GM21360 (cell line): Measurements from ENCODE around the gene TUFM.
A peak's percentile ranks its signal among the peaks of the same experiment; 100 is the strongest.
"Not testable (repeated sequence)": the region's sequence is repeated elsewhere in the genome, so short reads cannot be mapped to it uniquely, and the experiment has no call there.

ENCODE experiments used
- ATAC-seq: cut with Tn5 transposase; IDR thresholded peaks from one replicate; pipeline ENCODE4 v1.9.1; 2021; ENCODE audit warnings: mild to moderate bottlenecking, moderate library complexity; ENCODE audit not compliant: unreplicated experiment

Gene TUFM

GRCh38 chr16:28875134-28876018, 29.2 kb upstream of the TUFM start:
- ATAC-seq, result no peak

- no peak for ATAC-seq
Measured at GRCh38 chr16:28874406-28874805, 28.3 kb upstream of the TUFM start.

GRCh38 chr16:28873543-28874201, 27.5 kb upstream of the TUFM start:
- ATAC-seq, result no peak

GRCh38 chr16:28872952-28873351, 26.8 kb upstream of the TUFM start:
- ATAC-seq, result no peak

- no peak for ATAC-seq
Measured at GRCh38 chr16:28869201-28869600, 23.1 kb upstream of the TUFM start.

- not testable (repeated sequence) for ATAC-seq
Measured at GRCh38 chr16:28867646-28868045, 21.5 kb upstream of the TUFM start.

- no peak for ATAC-seq
Measured at GRCh38 chr16:28867241-28867640, 21.1 kb upstream of the TUFM start.

- ATAC-seq, result no peak
Measured at GRCh38 chr16:28866454-28866804, 20.3 kb upstream of the TUFM start.

- ATAC-seq, result no peak
Measured at GRCh38 chr16:28865722-28866453, 19.7 kb upstream of the TUFM start.

- no peak for ATAC-seq
Measured at GRCh38 chr16:28865001-28865688, 19.0 kb upstream of the TUFM start.

- ATAC-seq, result no peak
Measured at GRCh38 chr16:28863929-28864793, 18.0 kb upstream of the TUFM start.

- no peak for ATAC-seq
Measured at GRCh38 chr16:28859326-28859725, 13.2 kb upstream of the TUFM start.

GRCh38 chr16:28858421-28858820, 12.3 kb upstream of the TUFM start:
- ATAC-seq, result no peak

- peak; percentile 3 for ATAC-seq
Measured at GRCh38 chr16:28846933-28847273, 755 bp upstream of the TUFM start.

GRCh38 chr16:28845761-28846079, 428 bp downstream of the TUFM start:
- ATAC-seq, result no peak

- no peak for ATAC-seq
Measured at GRCh38 chr16:28845293-28845692, 855 bp downstream of the TUFM start.

- ATAC-seq, result no peak
Measured at GRCh38 chr16:28844226-28844885, 1.8 kb downstream of the TUFM start.

- ATAC-seq, result no peak
Measured at GRCh38 chr16:28843766-28844165, 2.4 kb downstream of the TUFM start.

GRCh38 chr16:28842696-28843095, 3.5 kb downstream of the TUFM start:
- no peak for ATAC-seq

GRCh38 chr16:28839899-28840298, 6.2 kb downstream of the TUFM start:
- ATAC-seq, result no peak
